ENCODE data around the gene ERCC1.

GRCh38 chr19:45468159-45468651 is 44.5 kb upstream of the ERCC1 start:
- TF ChIP-seq, protein P1, sequence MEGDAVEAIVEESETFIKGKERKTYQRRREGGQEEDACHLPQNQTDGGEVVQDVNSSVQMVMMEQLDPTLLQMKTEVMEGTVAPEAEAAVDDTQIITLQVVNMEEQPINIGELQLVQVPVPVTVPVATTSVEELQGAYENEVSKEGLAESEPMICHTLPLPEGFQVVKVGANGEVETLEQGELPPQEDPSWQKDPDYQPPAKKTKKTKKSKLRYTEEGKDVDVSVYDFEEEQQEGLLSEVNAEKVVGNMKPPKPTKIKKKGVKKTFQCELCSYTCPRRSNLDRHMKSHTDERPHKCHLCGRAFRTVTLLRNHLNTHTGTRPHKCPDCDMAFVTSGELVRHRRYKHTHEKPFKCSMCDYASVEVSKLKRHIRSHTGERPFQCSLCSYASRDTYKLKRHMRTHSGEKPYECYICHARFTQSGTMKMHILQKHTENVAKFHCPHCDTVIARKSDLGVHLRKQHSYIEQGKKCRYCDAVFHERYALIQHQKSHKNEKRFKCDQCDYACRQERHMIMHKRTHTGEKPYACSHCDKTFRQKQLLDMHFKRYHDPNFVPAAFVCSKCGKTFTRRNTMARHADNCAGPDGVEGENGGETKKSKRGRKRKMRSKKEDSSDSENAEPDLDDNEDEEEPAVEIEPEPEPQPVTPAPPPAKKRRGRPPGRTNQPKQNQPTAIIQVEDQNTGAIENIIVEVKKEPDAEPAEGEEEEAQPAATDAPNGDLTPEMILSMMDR (IDR thresholded peaks at IDR 0.05; ENCODE audit: low read depth, low read length, missing input control), result no peak
- TF ChIP-seq, protein P2, sequence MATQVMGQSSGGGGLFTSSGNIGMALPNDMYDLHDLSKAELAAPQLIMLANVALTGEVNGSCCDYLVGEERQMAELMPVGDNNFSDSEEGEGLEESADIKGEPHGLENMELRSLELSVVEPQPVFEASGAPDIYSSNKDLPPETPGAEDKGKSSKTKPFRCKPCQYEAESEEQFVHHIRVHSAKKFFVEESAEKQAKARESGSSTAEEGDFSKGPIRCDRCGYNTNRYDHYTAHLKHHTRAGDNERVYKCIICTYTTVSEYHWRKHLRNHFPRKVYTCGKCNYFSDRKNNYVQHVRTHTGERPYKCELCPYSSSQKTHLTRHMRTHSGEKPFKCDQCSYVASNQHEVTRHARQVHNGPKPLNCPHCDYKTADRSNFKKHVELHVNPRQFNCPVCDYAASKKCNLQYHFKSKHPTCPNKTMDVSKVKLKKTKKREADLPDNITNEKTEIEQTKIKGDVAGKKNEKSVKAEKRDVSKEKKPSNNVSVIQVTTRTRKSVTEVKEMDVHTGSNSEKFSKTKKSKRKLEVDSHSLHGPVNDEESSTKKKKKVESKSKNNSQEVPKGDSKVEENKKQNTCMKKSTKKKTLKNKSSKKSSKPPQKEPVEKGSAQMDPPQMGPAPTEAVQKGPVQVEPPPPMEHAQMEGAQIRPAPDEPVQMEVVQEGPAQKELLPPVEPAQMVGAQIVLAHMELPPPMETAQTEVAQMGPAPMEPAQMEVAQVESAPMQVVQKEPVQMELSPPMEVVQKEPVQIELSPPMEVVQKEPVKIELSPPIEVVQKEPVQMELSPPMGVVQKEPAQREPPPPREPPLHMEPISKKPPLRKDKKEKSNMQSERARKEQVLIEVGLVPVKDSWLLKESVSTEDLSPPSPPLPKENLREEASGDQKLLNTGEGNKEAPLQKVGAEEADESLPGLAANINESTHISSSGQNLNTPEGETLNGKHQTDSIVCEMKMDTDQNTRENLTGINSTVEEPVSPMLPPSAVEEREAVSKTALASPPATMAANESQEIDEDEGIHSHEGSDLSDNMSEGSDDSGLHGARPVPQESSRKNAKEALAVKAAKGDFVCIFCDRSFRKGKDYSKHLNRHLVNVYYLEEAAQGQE (IDR thresholded peaks at IDR 0.05), result no peak
- TF ChIP-seq FOXA1 (IDR thresholded peaks at IDR 0.05) (no peak), ZBTB33 (IDR thresholded peaks at IDR 0.05) (no peak)
